ENCODE measurements around the gene CDK15.

Gene CDK15

DNA sequence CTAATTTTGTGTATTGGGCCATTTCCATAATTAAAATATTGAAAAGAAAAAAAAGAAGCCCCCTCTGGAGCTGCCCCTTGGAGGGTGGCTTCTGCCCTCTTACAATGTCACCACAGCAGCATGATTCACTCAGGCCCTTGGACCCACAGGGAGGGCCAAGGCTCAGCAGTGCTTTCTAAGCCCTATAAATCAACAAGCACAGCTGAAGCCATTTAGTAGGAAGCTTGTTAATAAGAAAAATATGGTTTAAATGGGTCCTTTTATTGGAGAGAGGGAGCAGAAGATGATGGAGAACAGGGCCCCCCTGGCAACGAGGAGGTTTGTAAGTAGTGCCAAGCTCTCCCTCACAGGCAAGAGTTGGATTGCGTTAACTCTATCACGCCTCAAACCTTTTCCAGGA lies 119.7 kb downstream of the CDK15 start:
- DNase-seq (ENCODE audit: low spot score) = no peak
- H3K27ac Mint-ChIP-seq = no peak overlapping the region
- no peaks in the 10 kb centered on the region for H3K36me3 Mint-ChIP-seq (ENCODE audit: low read depth)
- no peak overlapping the region for H3K4me3 Mint-ChIP-seq
- H3K27me3 Mint-ChIP-seq (ENCODE audit: low read depth) = peaks cover 6% of the 10 kb centered on the region
- H3K4me1 Mint-ChIP-seq (ENCODE audit: low read depth) = no peaks in the 10 kb centered on the region
- no peaks in the 10 kb centered on the region for H3K9me3 Mint-ChIP-seq

DNA sequence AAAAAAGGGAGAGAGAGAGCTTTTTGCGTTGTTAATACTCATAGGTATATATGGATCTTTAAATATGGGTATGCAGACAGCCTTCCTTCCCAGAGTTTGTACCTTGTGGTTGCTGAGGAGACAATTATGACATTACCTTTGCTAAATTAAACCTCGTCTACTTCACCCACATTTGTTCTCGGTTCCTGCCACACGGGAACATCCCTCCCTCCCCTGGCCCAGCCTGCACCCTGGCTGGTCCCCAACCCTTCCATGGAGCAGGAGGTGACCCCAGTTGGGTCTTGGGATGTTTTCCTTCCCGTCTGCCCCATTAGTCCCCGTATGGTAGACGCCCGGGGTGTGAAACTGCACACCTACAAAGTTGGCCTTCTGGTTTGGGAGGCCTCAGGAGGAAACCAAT lies 122.0 kb downstream of the CDK15 start:
- Mint-ChIP-seq H3K4me1 (ENCODE audit: low read depth) (no peaks in the 10 kb centered on the region), H3K36me3 (ENCODE audit: low read depth) (no peaks in the 10 kb centered on the region), H3K9me3 (no peaks in the 10 kb centered on the region), H3K27me3 (ENCODE audit: low read depth) (peaks cover 6% of the 10 kb centered on the region), H3K4me3 (no peak overlapping the region), H3K27ac (no peak overlapping the region)
- no peak for DNase-seq (ENCODE audit: low spot score)

DNA sequence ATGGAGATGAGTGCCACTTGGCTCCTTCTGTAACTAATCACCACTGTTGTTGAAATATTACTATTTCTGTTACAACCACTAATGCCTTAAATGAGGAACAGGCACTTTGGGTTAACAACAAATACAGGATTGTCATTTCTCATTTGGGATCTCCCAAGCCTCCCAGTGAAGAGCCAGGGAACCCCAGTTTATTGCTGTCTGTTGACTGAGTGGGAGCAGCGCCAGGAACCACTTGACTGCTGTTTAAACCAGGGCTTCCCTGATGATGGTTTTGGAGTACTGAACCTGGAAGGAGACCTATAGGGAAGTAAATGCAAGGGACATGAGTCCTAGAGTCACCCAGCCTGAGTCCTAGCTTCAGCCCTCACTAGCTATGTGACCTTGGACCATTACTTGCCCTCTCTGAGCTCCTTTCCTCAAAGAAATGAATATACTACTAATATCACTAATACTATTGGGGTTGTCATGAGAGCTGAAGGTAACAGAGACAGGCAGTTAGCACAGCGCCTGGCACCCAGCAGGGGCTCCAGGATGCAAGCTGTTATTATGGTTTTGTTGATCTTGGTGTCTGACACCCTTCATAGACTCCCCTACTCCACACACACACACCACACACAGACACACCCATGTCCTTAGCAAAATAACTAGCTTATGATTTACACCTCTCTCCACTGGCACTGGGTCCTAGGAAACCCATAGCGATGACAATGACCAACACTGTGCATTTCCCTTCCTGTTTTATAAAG lies 123.1 kb downstream of the CDK15 start:
- Mint-ChIP-seq H3K27me3 (ENCODE audit: low read depth) (peaks cover 6% of the 10 kb centered on the region), H3K4me3 (no peak overlapping the region), H3K36me3 (ENCODE audit: low read depth) (no peaks in the 10 kb centered on the region), H3K4me1 (ENCODE audit: low read depth) (no peaks in the 10 kb centered on the region), H3K9me3 (no peaks in the 10 kb centered on the region), H3K27ac (no peak overlapping the region)
- no peak for DNase-seq (ENCODE audit: low spot score)

DNA sequence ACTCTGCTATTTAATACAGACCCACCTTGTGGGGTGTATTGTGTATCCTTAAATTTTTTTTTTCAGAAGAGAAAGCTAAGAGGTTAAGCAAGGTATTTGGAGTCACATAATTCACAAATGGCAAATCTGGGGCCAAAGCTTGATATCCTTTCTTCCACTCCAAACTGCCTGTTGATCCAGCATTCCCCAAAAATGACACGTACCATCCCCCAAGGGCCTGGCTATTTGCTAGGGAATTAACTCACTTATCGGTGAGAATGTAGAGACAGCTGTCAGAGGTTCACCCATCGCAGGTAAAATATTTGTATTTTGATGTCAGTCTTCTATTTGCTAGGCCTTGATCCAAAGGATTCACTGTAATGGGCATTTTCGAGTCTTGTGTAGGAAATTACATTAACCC lies 123.7 kb downstream of the CDK15 start:
- Mint-ChIP-seq H3K36me3 (ENCODE audit: low read depth) (no peaks in the 10 kb centered on the region), H3K27me3 (ENCODE audit: low read depth) (peaks cover 6% of the 10 kb centered on the region)

DNA sequence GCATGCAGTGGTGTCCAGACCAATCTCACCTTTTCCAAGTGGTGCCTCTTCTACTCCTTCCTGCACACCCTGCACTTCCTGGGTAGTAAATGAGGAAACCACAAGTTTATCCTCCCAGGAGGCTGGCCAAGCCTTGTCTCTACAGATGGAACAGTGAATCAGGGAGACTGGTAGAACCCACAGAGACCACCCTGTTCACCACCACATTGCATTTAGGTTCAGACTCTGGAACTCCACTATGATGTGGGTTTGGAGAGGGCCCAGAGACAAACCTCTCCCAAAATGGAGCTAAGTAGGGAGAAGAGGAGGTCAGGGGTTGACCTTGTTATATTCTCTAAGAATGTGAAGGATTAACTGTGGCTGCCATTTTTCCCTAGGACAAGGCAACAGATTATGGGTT lies 124.5 kb downstream of the CDK15 start:
- no peaks in the 10 kb centered on the region for H3K4me1 Mint-ChIP-seq (ENCODE audit: low read depth)
- H3K4me3 Mint-ChIP-seq = no peak overlapping the region
- H3K36me3 Mint-ChIP-seq (ENCODE audit: low read depth) = no peaks in the 10 kb centered on the region
- H3K9me3 Mint-ChIP-seq = no peaks in the 10 kb centered on the region
- no peak for DNase-seq (ENCODE audit: low spot score)
- H3K27me3 Mint-ChIP-seq (ENCODE audit: low read depth) = peaks cover 6% of the 10 kb centered on the region
- H3K27ac Mint-ChIP-seq = no peak overlapping the region

More for the DNA sequence above, 123.7 kb downstream of the CDK15 start:
- no peaks in the 10 kb centered on the region for H3K9me3 Mint-ChIP-seq
- DNase-seq (ENCODE audit: low spot score) = no peak
- H3K4me1 Mint-ChIP-seq (ENCODE audit: low read depth) = no peaks in the 10 kb centered on the region
- no peak overlapping the region for H3K27ac Mint-ChIP-seq
- H3K4me3 Mint-ChIP-seq = no peak overlapping the region

DNA sequence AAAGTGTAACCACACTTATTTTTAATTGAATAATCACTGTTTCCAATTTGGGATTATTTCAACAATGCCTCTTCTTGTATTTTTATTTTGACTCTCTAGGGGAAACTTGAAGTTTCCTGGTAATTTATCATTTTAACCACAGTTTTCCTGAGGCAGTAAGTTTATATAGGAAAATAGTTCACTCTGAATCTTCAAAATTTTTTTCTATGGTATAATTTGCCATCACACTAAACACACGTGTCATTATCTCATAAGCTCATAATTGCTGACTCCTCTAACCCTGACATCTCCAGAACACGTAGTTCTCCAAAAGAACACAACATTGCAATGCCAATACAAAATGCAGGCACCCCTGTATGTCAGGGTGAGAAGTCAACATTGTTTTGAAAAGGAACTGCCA lies 125.1 kb downstream of the CDK15 start:
- no peak overlapping the region for H3K4me3 Mint-ChIP-seq
- H3K9me3 Mint-ChIP-seq = no peaks in the 10 kb centered on the region
- peaks cover 6% of the 10 kb centered on the region for H3K27me3 Mint-ChIP-seq (ENCODE audit: low read depth)
- no peak for DNase-seq (ENCODE audit: low spot score)
- H3K36me3 Mint-ChIP-seq (ENCODE audit: low read depth) = no peaks in the 10 kb centered on the region
- H3K4me1 Mint-ChIP-seq (ENCODE audit: low read depth) = no peaks in the 10 kb centered on the region
- no peak overlapping the region for H3K27ac Mint-ChIP-seq

DNA sequence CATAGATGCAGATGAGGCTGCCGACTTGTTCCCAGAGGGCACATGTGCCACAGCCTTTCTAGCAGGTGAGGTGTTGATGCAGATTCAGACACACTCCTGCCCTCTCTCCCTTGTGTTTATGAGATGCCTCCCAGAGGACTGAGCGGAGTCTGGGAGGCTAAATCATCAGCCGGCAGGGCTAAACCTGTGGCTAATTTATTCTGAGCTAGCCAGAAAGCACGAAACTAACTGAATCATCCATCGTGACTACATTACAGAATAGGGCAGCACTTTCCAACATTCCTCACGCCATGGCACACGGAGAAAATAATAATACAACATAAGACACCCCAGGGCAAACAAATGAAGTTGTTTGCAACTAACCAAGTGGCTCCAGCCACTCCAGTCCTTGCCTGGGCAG lies 125.6 kb downstream of the CDK15 start:
- Mint-ChIP-seq H3K4me1 (ENCODE audit: low read depth) (no peaks in the 10 kb centered on the region), H3K4me3 (no peak overlapping the region)

DNA sequence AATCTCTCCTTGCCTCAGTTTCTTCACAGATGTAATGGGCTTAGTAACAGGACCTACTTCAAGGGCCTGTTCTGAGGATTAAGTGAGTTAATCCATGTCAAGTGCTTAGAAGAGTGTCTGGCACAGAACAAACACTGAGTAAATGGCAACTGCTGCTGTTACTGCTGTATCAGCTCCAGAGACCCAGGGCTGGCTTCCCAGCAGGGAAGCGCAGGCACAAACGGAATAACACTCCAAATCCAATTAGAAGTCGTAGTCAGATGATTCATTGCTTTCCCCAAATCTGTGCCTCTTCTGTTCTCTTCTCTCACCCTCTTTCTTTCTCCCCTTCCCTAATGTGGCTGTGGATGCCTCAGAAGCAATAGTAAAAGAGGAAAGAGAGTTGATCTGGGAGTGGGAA lies 126.2 kb downstream of the CDK15 start:
- Mint-ChIP-seq H3K4me3 (no peak overlapping the region), H3K27me3 (ENCODE audit: low read depth) (peaks cover 6% of the 10 kb centered on the region), H3K9me3 (no peaks in the 10 kb centered on the region), H3K27ac (no peak overlapping the region), H3K4me1 (ENCODE audit: low read depth) (no peaks in the 10 kb centered on the region), H3K36me3 (ENCODE audit: low read depth) (no peaks in the 10 kb centered on the region)
- DNase-seq (ENCODE audit: low spot score) = no peak

More for the DNA sequence above, 125.6 kb downstream of the CDK15 start:
- H3K36me3 Mint-ChIP-seq (ENCODE audit: low read depth) = no peaks in the 10 kb centered on the region
- no peak overlapping the region for H3K27ac Mint-ChIP-seq
- no peaks in the 10 kb centered on the region for H3K9me3 Mint-ChIP-seq
- DNase-seq (ENCODE audit: low spot score) = no peak
- peaks cover 6% of the 10 kb centered on the region for H3K27me3 Mint-ChIP-seq (ENCODE audit: low read depth)

DNA sequence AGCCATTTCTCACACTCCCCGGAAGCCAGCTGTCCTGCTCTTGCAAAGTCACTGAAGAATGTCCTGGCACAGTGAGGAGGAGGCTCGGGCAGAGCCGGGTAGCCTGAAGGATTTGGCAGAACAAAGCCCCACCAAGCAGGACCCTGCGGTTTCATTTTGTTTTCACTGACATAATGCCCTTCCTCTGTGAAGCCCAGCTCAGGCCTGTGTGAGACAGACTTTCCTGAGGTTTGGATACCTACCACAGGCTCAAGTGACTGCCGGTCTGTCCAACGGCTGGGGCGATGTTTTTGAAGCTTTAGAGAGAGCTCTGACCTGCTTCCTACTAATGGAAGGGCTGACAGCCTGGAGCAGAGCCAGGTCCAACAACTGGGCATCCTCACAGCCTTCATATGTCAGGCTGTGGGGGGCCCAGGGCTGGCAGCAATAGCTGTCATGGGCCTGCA lies 127.5 kb downstream of the CDK15 start:
- no peaks in the 10 kb centered on the region for H3K4me1 Mint-ChIP-seq (ENCODE audit: low read depth)
- no peak overlapping the region for H3K4me3 Mint-ChIP-seq
- H3K9me3 Mint-ChIP-seq = no peaks in the 10 kb centered on the region
- no peak overlapping the region for H3K27ac Mint-ChIP-seq
- H3K36me3 Mint-ChIP-seq (ENCODE audit: low read depth) = no peaks in the 10 kb centered on the region
- DNase-seq (ENCODE audit: low spot score) = no peak
- H3K27me3 Mint-ChIP-seq (ENCODE audit: low read depth) = peaks cover 8% of the 10 kb centered on the region

DNA sequence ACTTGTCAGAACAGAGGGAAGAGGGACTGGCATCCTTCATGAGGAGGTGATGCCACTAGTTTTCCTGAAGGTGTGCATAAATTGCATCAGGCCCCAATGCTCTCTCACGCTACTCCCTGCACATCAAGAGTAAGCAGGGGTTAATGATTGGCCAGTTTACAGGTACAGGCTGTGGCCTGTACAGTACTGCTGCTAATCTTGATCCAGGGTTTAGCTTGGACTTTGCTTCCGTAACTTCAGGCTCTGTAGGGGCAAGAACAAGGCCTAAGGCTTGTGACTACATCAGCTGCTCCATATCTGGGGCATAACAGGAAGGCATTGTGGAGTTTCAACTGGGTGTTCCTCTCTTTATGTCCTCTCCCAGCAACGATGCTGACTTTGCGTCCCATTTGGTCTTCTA lies 130.5 kb downstream of the CDK15 start:
- Mint-ChIP-seq H3K4me3 (no peak overlapping the region), H3K27me3 (ENCODE audit: low read depth) (peaks cover 2% of the 10 kb centered on the region), H3K4me1 (ENCODE audit: low read depth) (no peaks in the 10 kb centered on the region), H3K36me3 (ENCODE audit: low read depth) (no peaks in the 10 kb centered on the region), H3K27ac (no peak overlapping the region), H3K9me3 (no peaks in the 10 kb centered on the region)
- no peak for DNase-seq (ENCODE audit: low spot score)

DNA sequence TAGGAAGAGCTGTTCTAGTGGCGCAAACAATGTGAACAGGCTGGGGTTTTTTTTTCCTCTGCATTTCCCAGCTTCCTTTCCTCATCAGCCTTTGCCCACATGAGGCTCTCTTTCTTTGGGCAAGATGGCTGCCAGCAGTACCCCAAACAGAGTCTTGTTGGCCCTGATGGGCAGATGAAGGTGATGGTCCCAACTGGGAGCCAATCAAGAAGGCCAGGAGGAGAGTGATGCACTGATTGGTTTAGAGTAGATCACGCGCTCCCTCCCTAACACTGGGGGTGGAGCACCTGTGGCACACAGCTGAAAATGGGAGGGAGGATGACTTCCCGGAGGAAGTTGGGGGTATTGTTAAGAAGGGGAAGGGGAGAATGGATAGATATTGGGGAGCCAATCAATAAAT lies 131.0 kb downstream of the CDK15 start:
- no peaks in the 10 kb centered on the region for H3K36me3 Mint-ChIP-seq (ENCODE audit: low read depth)

DNA sequence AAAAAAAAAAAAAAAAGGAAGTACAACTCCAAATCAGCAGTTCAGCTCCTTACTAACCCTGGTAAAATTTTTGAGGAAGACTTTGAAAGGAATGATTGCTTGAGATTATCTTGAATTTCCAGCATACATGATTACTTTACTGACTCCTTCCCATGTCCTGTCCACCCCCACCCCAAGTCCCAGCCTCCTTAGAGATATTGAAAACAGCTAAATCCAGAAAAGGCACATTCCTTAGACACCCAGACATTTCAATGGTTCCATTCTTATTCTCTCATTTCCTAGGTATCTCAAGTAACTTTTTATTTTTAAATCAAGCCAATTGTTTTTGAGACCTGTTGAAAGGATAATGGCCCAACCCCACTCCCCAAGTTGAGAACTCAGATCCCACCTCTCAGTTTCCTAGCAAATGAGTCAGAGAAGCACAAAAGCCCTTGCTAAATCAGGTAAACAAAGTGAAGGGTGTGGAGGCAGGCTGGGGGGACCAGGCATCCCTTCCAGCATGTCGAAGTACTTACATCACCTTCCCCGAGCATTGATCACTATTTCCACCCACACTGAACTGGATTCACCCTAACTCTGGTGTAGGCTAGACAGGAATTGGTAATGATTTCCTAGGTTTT lies 131.9 kb downstream of the CDK15 start:
- Mint-ChIP-seq H3K4me3 (no peak overlapping the region), H3K27me3 (ENCODE audit: low read depth) (peaks cover 6% of the 10 kb centered on the region), H3K27ac (no peak overlapping the region), H3K36me3 (ENCODE audit: low read depth) (no peaks in the 10 kb centered on the region), H3K9me3 (no peaks in the 10 kb centered on the region), H3K4me1 (ENCODE audit: low read depth) (no peaks in the 10 kb centered on the region)
- DNase-seq (ENCODE audit: low spot score) = no peak

More for the DNA sequence above, 131.0 kb downstream of the CDK15 start:
- Mint-ChIP-seq H3K4me1 (ENCODE audit: low read depth) (no peaks in the 10 kb centered on the region), H3K27me3 (ENCODE audit: low read depth) (peaks cover 6% of the 10 kb centered on the region), H3K9me3 (no peaks in the 10 kb centered on the region), H3K4me3 (no peak overlapping the region), H3K27ac (no peak overlapping the region)
- DNase-seq (ENCODE audit: low spot score) = no peak

DNA sequence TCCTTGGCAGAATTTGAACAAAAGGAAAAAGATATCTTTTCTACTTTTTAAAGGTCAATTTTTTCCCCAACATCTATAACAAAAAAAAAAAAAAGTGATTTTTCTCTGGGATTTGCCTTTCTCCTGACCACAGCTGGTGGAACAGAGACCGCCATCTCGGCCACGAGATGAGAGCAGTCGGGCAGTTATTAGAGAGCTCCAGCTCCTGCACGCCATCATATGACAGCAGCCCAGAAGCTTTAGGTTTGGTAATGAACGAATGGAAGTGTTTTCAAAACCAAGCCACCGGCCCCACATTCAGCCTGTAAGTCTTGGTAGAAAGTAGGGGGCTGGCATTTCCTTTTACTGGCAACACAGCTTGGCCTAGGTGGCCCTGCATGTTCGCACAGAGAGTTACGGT lies 132.4 kb downstream of the CDK15 start:
- H3K4me3 Mint-ChIP-seq = no peak overlapping the region

DNA sequence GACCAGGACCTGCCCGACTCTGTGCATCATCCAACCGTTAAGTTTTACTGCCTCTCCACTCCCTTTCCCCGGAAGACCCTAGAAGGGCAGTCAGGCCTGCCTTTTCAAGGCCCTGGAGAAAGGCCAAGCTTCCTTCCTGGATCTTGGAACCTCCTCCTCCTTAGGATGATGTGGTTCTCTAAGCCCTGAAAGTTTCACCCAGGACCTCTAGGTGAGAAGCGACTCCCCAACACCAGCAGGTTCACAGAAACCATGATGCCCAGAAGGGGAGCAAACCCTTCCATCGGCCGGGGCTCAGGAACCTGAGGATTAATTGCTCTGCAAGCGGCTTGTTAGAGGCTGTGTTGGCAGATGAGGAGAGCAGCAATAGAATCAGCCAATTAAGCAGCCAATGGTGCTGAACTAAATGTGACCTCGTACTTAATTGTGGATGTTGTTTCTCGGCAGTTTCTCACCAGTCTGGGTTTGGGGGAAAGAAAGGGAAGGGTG lies 133.2 kb downstream of the CDK15 start:
- no peak overlapping the region for H3K27ac Mint-ChIP-seq
- DNase-seq (ENCODE audit: low spot score) = no peak
- no peaks in the 10 kb centered on the region for H3K9me3 Mint-ChIP-seq
- H3K27me3 Mint-ChIP-seq (ENCODE audit: low read depth) = peaks cover 6% of the 10 kb centered on the region
- no peak overlapping the region for H3K4me3 Mint-ChIP-seq
- no peaks in the 10 kb centered on the region for H3K4me1 Mint-ChIP-seq (ENCODE audit: low read depth)
- H3K36me3 Mint-ChIP-seq (ENCODE audit: low read depth) = no peaks in the 10 kb centered on the region

More for the DNA sequence above, 132.4 kb downstream of the CDK15 start:
- H3K9me3 Mint-ChIP-seq = no peaks in the 10 kb centered on the region
- H3K4me1 Mint-ChIP-seq (ENCODE audit: low read depth) = no peaks in the 10 kb centered on the region
- DNase-seq (ENCODE audit: low spot score) = no peak
- no peaks in the 10 kb centered on the region for H3K36me3 Mint-ChIP-seq (ENCODE audit: low read depth)
- no peak overlapping the region for H3K27ac Mint-ChIP-seq
- H3K27me3 Mint-ChIP-seq (ENCODE audit: low read depth) = peaks cover 6% of the 10 kb centered on the region

Data from T-helper 2 cell treated with Interferon-gamma antibody and Interleukin-4, amounts not matched to agents 5 μg/mL and 100 μg/mL, for 36 hours (primary cell).